Cortex of kidney (tissue), 1 donor: ENCODE measurements around the gene DDHD1.

Source experiments
- DNase-seq: peaks from one replicate; lab custom pipeline; 2025; lab: John Stamatoyannopoulos, UW

Gene DDHD1

GRCh38 chr14:52995998-52996397 lies 157.1 kb downstream of the DDHD1 start:
- no peak for DNase-seq

- no peak for DNase-seq
Measured at GRCh38 chr14:52992236-52992870, 160.8 kb downstream of the DDHD1 start.

- no peak for DNase-seq
Measured at GRCh38 chr14:52988139-52988538, 165.0 kb downstream of the DDHD1 start.

- no peak for DNase-seq
Measured at GRCh38 chr14:52987514-52987913, 165.6 kb downstream of the DDHD1 start.

- no peak for DNase-seq
Measured at GRCh38 chr14:52987042-52987441, 166.1 kb downstream of the DDHD1 start.
